Nephron progenitor cell (in vitro differentiated cells): ENCODE measurements around the gene RHBDL1.

Source experiments
- DNase-seq: peaks from one replicate; pipeline ENCODE4 v3.0.0; 2021
- H3K27ac Mint-ChIP-seq: 2 replicates; pipeline ENCODE4 v1.8.0; 2021; ENCODE audit warnings: mild to moderate bottlenecking, moderate library complexity, mixed read lengths
- H3K27me3 Mint-ChIP-seq: 2 replicates; pipeline ENCODE4 v1.8.0; 2021; ENCODE audit warnings: mild to moderate bottlenecking, low read depth, mixed read lengths; ENCODE audit not compliant: poor library complexity
- H3K36me3 Mint-ChIP-seq: 2 replicates; pipeline ENCODE4 v1.8.0; 2021; ENCODE audit warnings: low read depth, mixed read lengths
- H3K4me1 Mint-ChIP-seq: 2 replicates; pipeline ENCODE4 v1.8.0; 2021; ENCODE audit warnings: mixed read lengths
- H3K4me3 Mint-ChIP-seq: 2 replicates; pipeline ENCODE4 v1.8.0; 2021; ENCODE audit warnings: mild to moderate bottlenecking, moderate library complexity, mixed read lengths
- H3K9me3 Mint-ChIP-seq: 2 replicates; pipeline ENCODE4 v1.8.0; 2021; ENCODE audit warnings: mild to moderate bottlenecking, moderate library complexity, mixed read lengths
- TF ChIP-seq, protein P1 (sequence below): fragments of 200-600 bp; sonication (generic); IDR thresholded peaks from 2 replicates; pipeline ENCODE4 v1.5.0; 2021; ENCODE audit warnings: antibody characterized with exemption

The RHBDL1 gene

DNA sequence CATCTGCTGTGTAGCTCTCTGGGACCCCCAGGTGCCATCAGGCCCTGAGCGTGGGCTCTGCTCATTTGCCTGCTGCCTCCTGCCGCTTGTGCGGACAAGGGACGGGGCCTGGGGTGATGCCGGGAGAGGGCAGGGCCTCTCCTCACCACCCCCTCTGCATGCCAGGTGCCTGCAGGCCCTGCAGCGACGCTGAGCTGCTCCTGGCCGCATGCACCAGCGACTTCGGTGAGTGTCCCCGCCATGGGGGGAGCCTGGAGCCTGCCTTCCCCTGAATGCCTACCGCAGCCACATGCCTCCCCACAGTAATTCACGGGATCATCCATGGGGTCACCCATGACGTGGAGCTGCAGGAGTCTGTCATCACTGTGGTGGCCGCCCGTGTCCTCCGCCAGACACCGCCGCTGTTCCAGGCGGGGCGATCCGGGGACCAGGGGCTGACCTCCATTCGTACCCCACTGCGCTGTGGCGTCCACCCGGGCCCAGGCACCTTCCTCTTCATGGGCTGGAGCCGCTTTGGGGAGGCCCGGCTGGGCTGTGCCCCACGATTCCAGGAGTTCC lies 41.4 kb downstream of the RHBDL1 start:
- H3K4me3 Mint-ChIP-seq: peak overlapping the region; percentile 80
- no peaks in the 10 kb centered on the region for H3K9me3 Mint-ChIP-seq
- H3K4me1 Mint-ChIP-seq: peaks cover 32% of the 10 kb centered on the region

DNA sequence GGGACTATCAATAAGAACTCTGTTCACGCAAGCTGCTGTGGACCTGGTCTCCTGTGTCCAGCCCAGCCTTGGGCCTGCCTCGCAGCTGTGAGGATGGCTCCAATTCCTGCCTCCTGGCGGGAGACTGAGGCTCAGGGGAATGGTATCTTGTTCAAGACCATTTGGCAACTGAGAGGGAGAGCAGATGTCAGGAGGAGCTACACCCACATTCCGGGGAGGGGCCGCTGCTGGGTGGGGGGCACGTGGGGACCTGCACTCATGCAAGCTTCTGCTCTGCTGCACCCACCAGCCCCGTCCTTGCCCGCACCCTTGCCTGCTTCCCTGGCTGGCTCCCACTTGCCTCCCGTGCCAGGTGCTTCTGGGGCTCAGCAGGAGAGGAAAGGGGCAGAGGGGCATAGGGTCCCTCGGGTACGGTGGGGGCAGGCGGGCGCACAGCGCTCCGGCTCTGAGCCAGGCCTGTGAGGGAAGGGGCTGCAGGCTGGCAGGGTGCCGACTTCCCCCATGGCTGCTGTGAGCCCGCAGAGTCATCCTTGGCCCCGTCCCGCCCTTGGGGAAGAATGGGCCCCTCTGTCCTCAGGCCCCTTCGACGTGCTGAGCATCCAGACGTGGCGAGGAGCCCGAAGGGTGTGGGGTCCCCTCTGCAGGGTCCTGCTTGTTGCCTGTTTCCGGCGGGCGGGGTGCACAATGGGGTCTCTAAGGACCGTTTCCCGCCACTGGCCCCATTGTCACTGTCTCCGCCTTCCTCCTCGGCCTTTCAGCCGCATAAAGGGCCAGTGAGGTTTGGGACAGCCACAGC lies 42.2 kb downstream of the RHBDL1 start:
- DNase-seq: no peak
- no peaks in the 10 kb centered on the region for H3K9me3 Mint-ChIP-seq
- no peaks in the 10 kb centered on the region for H3K36me3 Mint-ChIP-seq
- H3K27ac Mint-ChIP-seq: no peak overlapping the region
- TF ChIP-seq, protein P1, sequence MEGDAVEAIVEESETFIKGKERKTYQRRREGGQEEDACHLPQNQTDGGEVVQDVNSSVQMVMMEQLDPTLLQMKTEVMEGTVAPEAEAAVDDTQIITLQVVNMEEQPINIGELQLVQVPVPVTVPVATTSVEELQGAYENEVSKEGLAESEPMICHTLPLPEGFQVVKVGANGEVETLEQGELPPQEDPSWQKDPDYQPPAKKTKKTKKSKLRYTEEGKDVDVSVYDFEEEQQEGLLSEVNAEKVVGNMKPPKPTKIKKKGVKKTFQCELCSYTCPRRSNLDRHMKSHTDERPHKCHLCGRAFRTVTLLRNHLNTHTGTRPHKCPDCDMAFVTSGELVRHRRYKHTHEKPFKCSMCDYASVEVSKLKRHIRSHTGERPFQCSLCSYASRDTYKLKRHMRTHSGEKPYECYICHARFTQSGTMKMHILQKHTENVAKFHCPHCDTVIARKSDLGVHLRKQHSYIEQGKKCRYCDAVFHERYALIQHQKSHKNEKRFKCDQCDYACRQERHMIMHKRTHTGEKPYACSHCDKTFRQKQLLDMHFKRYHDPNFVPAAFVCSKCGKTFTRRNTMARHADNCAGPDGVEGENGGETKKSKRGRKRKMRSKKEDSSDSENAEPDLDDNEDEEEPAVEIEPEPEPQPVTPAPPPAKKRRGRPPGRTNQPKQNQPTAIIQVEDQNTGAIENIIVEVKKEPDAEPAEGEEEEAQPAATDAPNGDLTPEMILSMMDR: no peak
- H3K27me3 Mint-ChIP-seq: peaks cover 15% of the 10 kb centered on the region
- peaks cover 30% of the 10 kb centered on the region for H3K4me1 Mint-ChIP-seq
- no peak overlapping the region for H3K4me3 Mint-ChIP-seq

More for the DNA sequence above, 41.4 kb downstream of the RHBDL1 start:
- no peaks in the 10 kb centered on the region for H3K36me3 Mint-ChIP-seq
- TF ChIP-seq, protein P1: no peak
- peaks cover 21% of the 10 kb centered on the region for H3K27me3 Mint-ChIP-seq
- no peak overlapping the region for H3K27ac Mint-ChIP-seq
- DNase-seq: no peak

DNA sequence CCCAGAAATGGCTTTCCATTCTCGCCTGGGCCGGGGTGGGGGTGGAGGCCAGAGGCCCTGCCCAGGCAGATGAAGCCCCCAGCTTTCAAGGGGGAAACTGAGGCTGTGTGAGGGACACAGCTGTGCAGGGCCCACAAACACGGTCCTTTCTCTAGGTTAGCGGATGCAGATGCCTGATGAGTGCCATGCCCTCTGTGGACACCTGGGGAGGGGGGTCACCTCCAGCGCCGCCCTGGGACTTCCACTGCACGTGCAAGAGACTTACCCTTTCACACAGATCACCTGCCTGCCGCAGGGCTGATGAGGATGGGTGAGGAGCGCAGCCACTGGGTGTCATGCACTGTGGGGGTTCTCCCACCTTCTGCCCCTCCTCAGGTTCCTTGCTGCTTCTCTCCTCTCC lies 42.9 kb downstream of the RHBDL1 start:
- peaks cover 11% of the 10 kb centered on the region for H3K27me3 Mint-ChIP-seq
- peaks cover 27% of the 10 kb centered on the region for H3K4me1 Mint-ChIP-seq
- TF ChIP-seq, protein P1: no peak
- H3K36me3 Mint-ChIP-seq: no peaks in the 10 kb centered on the region
- no peak overlapping the region for H3K27ac Mint-ChIP-seq
- DNase-seq: no peak
- H3K4me3 Mint-ChIP-seq: no peak overlapping the region
- no peaks in the 10 kb centered on the region for H3K9me3 Mint-ChIP-seq

DNA sequence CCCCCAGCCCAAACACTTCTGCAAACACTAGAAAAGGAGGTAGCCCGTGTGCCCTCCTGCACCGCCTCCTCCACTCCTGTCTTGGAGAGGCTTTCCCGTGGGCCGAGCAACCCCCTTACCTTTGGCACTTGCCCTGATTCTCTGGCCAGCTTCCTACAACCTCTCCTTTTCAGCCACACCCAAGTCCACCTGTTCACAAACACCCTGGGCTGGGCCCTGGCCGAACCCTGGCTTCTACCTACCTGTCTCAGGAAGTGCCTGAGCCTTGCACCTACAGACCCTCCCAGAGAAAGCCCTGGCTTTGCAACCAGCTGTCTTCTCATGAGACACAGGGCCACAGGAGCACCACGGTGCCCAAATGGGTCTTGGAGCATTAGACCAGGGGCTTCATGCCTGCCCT lies 43.5 kb downstream of the RHBDL1 start:
- Mint-ChIP-seq H3K27ac (peak overlapping the region; percentile 83), H3K4me3 (peak overlapping the region; percentile 86)

DNA sequence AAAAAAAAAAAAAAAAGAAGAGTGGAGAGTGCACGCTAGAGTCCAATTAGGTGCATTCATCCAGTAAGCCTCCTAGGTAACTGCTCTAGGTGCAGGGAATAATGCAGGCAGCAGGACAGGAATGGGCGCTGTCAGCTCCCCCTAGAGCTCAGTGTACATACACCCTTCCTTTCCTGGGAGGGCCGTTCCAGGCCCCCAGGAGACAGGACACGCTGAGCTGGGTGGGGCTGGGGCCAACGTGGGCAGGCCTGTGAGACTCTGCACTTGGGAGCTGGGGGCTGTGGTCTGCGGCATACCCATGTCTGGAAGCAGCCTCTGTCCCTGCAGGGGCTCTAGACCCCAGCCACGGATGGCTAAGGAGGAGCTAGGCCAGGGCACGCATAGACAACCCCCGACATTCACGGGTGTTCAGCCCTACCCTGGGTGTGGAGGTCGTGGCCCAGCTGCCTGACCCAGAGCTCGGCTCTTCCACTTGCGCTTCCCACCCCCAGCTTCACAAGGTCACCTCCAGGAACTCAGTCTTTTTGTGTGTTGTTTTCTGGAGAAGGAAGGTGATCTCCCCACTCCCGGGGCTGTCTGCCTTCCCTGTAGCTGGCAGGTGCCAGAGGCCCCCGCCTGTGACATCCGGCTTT lies 44.5 kb downstream of the RHBDL1 start:
- DNase-seq: no peak
- TF ChIP-seq, protein P1: no peak

More for the DNA sequence above, 43.5 kb downstream of the RHBDL1 start:
- no peaks in the 10 kb centered on the region for H3K36me3 Mint-ChIP-seq
- DNase-seq: no peak
- H3K9me3 Mint-ChIP-seq: no peaks in the 10 kb centered on the region
- peaks cover 27% of the 10 kb centered on the region for H3K4me1 Mint-ChIP-seq
- H3K27me3 Mint-ChIP-seq: peaks cover 6% of the 10 kb centered on the region
- TF ChIP-seq, protein P1: no peak

More for the DNA sequence above, 44.5 kb downstream of the RHBDL1 start:
- Mint-ChIP-seq H3K4me1 (peaks cover 27% of the 10 kb centered on the region), H3K9me3 (no peaks in the 10 kb centered on the region), H3K36me3 (no peaks in the 10 kb centered on the region), H3K27ac (peak overlapping the region; percentile 96), H3K27me3 (peaks cover 3% of the 10 kb centered on the region), H3K4me3 (peak overlapping the region; percentile 86)
